Brain microvascular endothelial cell (primary cell): ENCODE measurements around the gene ASCC1.

Experiments used
- DNase-seq: peaks from one replicate; pipeline ENCODE4 v3.0.0-alpha.2; 2020
- H3K27ac ChIP-seq: fragments of 250-450 bp; sonication (Bioruptor Pico); 2 replicates; pipeline ENCODE4 v1.5.1; 2020; ENCODE audit warnings: mild to moderate bottlenecking, moderate library complexity
- H3K27me3 ChIP-seq: fragments of 250-450 bp; sonication (Bioruptor Pico); replicated peaks from 2 replicates; pipeline ENCODE4 v1.5.1; 2020; ENCODE audit warnings: mild to moderate bottlenecking
- H3K36me3 ChIP-seq: fragments of 250-450 bp; sonication (Bioruptor Pico); replicated peaks from 2 replicates; pipeline ENCODE4 v1.5.1; 2020; ENCODE audit warnings: mild to moderate bottlenecking
- H3K4me3 ChIP-seq: 2 replicates; pipeline ENCODE4 v1.5.1; 2011; ENCODE audit warnings: low read depth, mild to moderate bottlenecking, control low read depth, low read length, moderate library complexity
- CTCF ChIP-seq: IDR thresholded peaks from 2 replicates; pipeline ENCODE4 v1.5.1; 2011; ENCODE audit warnings: low read depth, mild to moderate bottlenecking, moderate library complexity, low read length, control low read depth, inconsistent platforms; ENCODE audit errors: missing control alignments
- in situ Hi-C: cut with HindIII; loops from 2 replicates; pipeline ENCODE4 v1.10.0; 2017; ENCODE audit warnings: low sequenced_read_pairs, low pct_ligation_motif_present

Gene ASCC1

DNA sequence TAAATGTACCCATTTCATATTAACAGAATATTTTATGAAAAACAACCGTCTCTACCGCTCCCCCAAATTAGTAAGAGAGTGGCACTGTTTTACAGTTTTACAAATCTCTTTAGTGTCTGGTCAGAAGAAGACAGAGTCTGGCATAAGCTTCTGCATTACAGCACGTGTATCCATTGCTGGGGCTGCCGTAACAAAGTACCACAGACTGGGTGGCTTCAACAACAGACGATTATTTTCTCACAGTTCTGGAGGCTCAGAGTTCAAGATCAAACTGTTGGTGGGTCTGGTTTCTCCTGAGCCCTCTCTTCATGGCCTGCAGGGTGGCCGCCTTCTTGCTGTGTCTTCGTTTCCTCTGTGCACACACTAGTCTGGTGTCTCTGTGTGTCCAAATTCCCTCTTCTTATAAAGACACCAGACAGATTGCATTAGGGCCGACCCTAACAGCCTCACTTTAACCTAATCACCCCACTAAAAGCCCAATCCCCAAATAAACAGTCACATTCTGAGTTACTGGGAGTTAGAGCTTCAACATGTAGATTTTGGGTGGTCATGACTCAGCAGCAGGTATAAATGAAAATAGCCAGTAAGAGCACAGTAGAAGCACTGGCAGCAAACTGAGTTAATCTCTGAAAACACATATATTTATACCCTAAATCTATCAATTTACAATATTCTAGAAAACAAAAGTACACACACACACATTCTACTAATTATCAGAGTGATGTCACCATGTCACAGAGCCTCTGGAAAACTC, 123.7 kb downstream of the ASCC1 start:
- in situ Hi-C loops, result no loop called here
- Histone ChIP-seq H3K36me3 (no peaks in the 10 kb centered on the region), H3K4me3 (no peak overlapping the region), H3K27me3 (peaks cover 13% of the 10 kb centered on the region), H3K27ac (no peak overlapping the region)
- no peak for DNase-seq
- no peak for TF ChIP-seq CTCF

DNA sequence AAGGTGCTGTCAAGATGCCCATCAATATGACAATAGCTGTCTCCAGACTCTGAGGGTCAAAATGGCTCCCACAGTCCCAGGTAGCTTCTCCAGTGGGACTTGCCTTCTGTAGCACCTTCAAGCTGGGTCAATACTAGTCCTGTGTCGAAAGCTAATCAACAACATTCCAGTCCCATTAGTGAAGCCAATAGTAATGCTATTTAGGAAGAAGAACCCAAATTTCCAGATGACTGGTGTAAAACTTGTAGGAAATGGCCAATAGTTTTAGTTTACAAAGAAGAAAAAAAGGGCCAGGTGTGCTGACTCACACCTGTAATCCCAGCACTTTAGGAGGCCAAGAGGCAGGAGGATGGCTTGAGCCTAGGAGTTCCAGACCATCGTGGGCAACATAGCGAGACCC, 125.8 kb downstream of the ASCC1 start:
- Histone ChIP-seq H3K36me3 (no peaks in the 10 kb centered on the region), H3K4me3 (no peak overlapping the region), H3K27me3 (peaks cover 22% of the 10 kb centered on the region), H3K27ac (no peak overlapping the region)
- in situ Hi-C loops, result no loop called here
- DNase-seq, result no peak
- no peak for TF ChIP-seq CTCF

DNA sequence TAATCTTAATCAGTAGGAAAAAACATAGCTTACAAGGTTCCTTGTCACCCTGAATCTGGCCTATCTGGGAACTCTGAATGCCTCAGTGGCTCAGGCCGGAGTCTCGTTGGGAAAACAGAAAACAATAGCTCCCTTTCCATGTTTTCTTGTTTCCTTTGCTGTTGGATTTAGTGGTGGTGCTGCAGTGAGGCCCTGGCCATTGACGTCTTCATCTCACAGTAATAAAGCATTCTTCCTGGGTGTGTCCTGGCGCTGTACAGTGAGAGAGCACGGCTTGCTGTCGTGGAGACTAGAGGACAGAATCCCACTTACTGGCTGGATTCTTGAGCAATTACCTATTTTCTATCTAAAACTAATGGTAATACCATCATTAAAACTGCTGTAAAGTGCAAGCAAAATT, 126.5 kb downstream of the ASCC1 start:
- in situ Hi-C loops, result no loop called here
- no peak for DNase-seq
- Histone ChIP-seq H3K36me3 (no peaks in the 10 kb centered on the region), H3K27ac (no peak overlapping the region), H3K4me3 (no peak overlapping the region), H3K27me3 (peaks cover 22% of the 10 kb centered on the region)
- no peak for TF ChIP-seq CTCF

GRCh38 chr10:72088889-72089575, 127.0 kb downstream of the ASCC1 start:
- Histone ChIP-seq H3K4me3 (no peak overlapping the region), H3K27me3 (peaks cover 22% of the 10 kb centered on the region), H3K27ac (no peak overlapping the region), H3K36me3 (no peaks in the 10 kb centered on the region)
- TF ChIP-seq CTCF, result no peak
- DNase-seq, result no peak
- in situ Hi-C loops, result no loop called here

- in situ Hi-C loops, result no loop called here
- no peak within 1 kb of the TSS for H3K27ac ChIP-seq
- TF ChIP-seq CTCF, result no peak
Observed at GRCh38 chr10:72087969-72088888, 127.8 kb downstream of the ASCC1 start, which contains the start of gene SPOCK2. Gene SPOCK2, minus strand, starts transcription at chr10:72088551. Its CDS starts 223 bp downstream, at chr10:72088328.

More at GRCh38 chr10:72087969-72088888, 127.8 kb downstream of the ASCC1 start, which contains the start of gene SPOCK2:
- H3K4me3 ChIP-seq, result peak within 1 kb of the TSS; percentile 17
- peaks cover 22% of the 10 kb centered on the region for H3K27me3 ChIP-seq
- H3K36me3 ChIP-seq, result no peaks in the 10 kb centered on the region
- DNase-seq, result no peak
